ENCODE measurements around the gene TBC1D14.
"Not testable (repeated sequence)": the region's sequence is repeated elsewhere in the genome, so short reads cannot be mapped to it uniquely, and the experiment has no call there.

TBC1D14 gene

DNA sequence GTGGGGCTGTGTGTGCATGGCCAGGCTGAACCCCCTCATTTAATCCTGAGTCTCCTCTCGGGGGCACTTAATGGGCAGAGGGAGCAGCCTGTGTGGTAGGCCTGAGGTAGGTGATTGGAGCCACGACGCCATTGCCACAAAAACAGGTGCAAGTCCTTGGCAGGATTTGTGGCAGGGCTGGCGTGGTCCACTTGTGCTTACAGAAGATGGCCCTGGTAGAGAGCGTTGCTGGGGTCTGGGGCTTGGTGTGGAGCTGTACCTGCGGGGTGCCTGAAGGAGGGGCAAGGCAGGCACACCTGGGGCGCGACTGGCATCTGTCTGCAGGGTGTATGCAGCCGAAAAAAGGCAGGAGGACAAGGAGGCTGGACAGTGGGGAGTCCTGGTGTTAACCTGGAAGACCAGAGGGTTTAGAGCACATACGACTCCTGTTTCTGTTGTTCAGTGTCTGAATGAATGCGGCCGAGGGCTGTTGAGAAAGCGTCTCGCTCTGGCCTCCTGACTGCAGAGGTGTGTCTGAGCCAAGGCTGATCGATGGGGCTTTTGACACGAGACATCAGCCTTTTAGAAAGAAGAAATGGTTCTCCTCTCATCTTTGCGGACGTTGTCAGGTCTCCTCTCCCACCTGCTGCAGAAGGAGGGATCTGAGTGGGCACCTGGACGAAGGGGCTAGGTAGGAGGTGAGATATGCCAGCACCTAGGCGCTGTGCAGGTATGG lies 52.0 kb downstream of the TBC1D14 start:
- no peak overlapping the region for H3K4me3 ChIP-seq (ENCODE audit: low read depth, low read length)
- no peak for DNase-seq (ENCODE audit: low read depth)

- no peak for DNase-seq (ENCODE audit: low read depth)
- H3K4me3 ChIP-seq (ENCODE audit: low read depth, low read length): no peak overlapping the region
Observed at GRCh38 chr4:6962211-6963041, 52.8 kb downstream of the TBC1D14 start.

DNA sequence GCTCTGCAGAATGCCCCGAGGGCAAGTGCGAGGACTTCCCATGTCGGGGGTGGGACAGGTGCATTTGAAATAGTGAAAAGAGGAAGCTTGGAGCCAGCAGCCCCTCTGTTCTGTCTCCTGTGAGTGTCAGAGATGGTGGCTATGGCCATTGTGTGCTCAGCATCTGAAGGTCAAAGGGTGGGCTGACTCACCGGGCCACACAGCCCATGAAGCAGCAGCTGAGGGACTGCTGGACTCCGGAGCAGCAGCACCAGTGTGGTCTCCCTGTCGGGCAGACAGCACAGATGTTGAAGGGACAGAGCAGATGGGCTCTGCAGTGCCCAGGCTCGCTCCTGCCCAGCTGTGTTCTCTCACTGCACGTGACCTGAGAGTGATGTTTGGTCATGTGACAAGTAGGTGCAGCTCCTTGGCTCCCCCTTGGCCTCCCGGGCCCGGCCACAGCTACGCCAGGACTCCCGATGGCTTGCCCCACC lies 53.5 kb downstream of the TBC1D14 start:
- DNase-seq (ENCODE audit: low read depth): no peak
- H3K4me3 ChIP-seq (ENCODE audit: low read depth, low read length): no peak overlapping the region

DNA sequence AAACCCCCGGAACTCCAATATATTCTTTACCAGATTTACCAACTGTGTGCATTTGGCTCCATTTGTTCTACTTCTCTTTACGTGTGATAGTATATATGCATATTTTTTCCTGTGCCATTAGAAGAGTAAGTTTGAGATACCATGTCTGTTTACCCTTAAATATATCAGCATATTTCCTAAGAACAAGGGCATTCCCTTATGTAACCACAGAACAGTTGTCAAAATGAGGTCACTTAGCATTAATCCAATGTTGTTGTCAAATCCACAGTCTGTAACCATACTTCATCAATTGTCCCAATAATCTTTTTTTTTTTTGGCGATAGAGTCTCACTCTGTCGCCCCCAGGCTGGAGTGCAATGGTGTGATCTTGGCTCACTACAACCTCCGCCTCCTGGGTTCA lies 55.2 kb downstream of the TBC1D14 start:
- no peak overlapping the region for H3K4me3 ChIP-seq (ENCODE audit: low read depth, low read length)
- DNase-seq (ENCODE audit: low read depth): no peak

DNA sequence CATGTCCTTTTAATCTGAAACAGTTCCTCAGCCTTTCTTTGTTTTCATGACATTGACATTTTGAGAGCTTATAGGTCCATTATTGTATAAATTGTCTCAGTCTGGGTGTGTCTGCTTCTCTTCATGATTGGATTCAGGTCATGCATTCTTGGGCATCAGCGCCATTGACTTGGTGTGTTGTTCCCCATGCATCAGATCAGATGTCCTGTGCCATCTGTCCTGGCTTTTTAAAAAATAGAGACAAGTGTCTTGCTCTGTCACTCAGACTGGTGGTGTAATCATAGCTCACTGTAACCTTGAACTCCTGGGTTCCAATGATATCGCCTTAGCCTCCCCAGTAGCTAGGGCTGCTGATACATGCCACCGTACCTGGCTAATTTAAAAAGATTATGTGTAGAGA lies 55.7 kb downstream of the TBC1D14 start:
- no peak for DNase-seq (ENCODE audit: low read depth)

GRCh38 chr4:6967846-6968340 lies 58.3 kb downstream of the TBC1D14 start:
- no peak for DNase-seq (ENCODE audit: low read depth)
- no peak overlapping the region for H3K4me3 ChIP-seq (ENCODE audit: low read depth, low read length)

More for the DNA sequence above, 55.7 kb downstream of the TBC1D14 start:
- no peak overlapping the region for H3K4me3 ChIP-seq (ENCODE audit: low read depth, low read length)

DNA sequence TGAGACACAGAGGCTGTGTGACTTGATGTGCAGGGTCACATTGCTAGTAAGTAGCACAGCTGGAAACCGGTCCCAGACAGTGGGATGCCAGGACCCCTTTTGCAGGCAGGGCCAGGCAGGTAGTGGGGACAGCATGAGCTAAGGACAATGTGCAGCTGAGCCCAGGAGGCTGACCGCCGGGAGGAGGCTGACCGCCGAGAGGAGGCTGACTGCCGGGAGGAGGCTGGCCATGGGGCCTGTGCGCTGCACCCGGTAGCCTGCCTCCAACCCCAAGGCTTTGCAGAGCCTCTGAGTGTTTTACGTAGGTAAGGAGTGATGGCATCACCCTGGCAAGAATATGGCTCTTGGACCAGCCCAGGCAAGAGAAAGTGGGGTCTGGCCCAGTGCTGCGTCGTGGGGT lies 58.9 kb downstream of the TBC1D14 start:
- DNase-seq (ENCODE audit: low read depth): no peak

DNA sequence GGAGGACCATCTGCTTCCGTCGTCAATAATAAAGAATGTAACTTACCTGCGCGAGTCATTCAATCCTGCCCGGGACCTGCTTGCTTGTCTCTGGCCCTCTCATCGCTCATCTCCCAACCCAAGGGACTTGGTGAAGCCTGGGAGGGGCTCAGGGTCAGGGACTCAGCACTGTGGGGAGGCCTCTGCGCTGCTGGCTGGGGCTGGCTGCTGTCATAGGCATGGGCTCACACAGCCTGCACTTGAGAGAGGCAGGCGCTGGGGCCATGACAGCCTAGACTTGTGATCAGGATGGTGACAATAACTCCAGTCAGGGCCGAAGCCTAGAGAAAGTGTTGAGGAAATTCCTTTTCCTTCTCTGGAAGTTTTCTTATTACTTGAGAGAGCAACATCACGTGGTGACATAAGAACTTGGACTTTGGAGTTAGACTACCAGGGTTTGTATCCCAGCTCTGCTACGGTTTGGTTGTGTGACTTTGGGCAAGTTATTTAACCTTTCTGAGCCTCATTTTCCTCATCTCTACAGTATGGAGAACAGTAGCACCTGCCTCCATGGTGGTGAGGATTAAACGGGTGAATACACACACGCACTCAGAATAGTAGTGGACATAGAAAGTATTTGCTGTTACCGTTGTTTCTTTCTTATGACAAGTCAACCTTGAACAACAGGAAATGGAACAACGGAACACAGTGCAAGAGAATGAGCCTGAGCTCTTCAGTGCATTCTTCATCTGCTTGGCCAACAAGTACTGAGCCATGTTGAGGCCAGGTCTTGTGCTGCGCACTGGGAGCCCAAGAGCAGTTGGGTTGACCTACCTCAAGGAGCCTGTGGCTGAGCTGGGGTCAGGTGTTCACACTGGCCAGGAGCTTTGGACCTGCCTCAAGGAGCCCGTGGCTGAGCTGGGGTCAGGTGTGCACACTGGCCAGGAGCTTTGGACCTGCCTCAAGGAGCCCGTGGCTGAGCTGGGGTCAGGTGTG lies 60.5 kb downstream of the TBC1D14 start:
- no peak overlapping the region for H3K4me3 ChIP-seq (ENCODE audit: low read depth, low read length)
- DNase-seq (ENCODE audit: low read depth): no peak

More for the DNA sequence above, 58.9 kb downstream of the TBC1D14 start:
- no peak overlapping the region for H3K4me3 ChIP-seq (ENCODE audit: low read depth, low read length)

- H3K4me3 ChIP-seq (ENCODE audit: low read depth, low read length): no peak overlapping the region
- DNase-seq (ENCODE audit: low read depth): no peak
Observed at GRCh38 chr4:6971536-6972374, 62.1 kb downstream of the TBC1D14 start.

- H3K4me3 ChIP-seq (ENCODE audit: low read depth, low read length): no peak overlapping the region
- DNase-seq (ENCODE audit: low read depth): no peak
Observed at GRCh38 chr4:6972375-6972650, 62.7 kb downstream of the TBC1D14 start.

DNA sequence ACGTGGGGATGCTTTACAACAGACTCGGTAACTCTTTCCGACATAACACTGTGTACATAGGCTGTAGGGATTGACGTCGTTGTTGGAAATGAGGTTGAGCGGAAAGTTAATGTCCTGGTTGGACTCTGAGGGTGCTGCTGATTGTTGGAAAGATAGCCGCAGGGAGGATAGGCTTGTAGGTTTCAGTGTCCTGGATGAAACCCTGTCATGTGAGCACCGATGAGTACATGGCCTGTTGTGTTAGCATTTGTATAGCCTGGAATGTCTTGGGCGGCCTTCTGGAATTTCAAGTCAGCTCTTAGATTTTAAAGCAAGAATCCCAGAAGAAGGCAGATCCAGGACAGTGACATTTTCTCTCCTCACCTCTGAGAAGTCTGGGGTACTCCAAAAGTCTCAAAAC lies 63.3 kb downstream of the TBC1D14 start:
- H3K4me3 ChIP-seq (ENCODE audit: low read depth, low read length): no peak overlapping the region
- no peak for DNase-seq (ENCODE audit: low read depth)

- DNase-seq (ENCODE audit: low read depth): no peak
- H3K4me3 ChIP-seq (ENCODE audit: low read depth, low read length): no peak overlapping the region
Observed at GRCh38 chr4:6974138-6974848, 64.7 kb downstream of the TBC1D14 start.

DNA sequence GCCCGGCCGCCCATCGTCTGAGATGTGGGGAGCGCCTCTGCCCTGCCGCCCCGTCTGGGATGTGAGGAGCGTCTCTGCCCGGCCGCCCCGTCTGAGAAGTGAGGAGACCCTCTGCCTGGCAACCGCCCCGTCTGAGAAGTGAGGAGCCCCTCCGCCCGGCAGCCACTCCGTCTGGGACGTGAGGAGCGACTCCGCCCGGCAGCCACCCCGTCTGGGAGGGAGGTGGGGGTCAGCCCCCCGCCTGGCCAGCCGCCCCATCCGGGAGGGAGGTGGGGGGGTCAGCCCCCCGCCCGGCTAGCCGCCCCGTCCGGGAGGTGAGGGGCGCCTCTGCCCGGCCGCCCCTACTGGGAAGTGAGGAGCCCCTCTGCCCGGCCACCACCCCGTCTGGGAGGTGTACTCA lies 68.2 kb downstream of the TBC1D14 start:
- DNase-seq (ENCODE audit: low read depth); H3K4me3 ChIP-seq (ENCODE audit: low read depth, low read length): not testable (repeated sequence)

GRCh38 chr4:6983544-6984142 lies 74.0 kb downstream of the TBC1D14 start:
- no peak for DNase-seq (ENCODE audit: low read depth)
- H3K4me3 ChIP-seq (ENCODE audit: low read depth, low read length): no peak overlapping the region

DNA sequence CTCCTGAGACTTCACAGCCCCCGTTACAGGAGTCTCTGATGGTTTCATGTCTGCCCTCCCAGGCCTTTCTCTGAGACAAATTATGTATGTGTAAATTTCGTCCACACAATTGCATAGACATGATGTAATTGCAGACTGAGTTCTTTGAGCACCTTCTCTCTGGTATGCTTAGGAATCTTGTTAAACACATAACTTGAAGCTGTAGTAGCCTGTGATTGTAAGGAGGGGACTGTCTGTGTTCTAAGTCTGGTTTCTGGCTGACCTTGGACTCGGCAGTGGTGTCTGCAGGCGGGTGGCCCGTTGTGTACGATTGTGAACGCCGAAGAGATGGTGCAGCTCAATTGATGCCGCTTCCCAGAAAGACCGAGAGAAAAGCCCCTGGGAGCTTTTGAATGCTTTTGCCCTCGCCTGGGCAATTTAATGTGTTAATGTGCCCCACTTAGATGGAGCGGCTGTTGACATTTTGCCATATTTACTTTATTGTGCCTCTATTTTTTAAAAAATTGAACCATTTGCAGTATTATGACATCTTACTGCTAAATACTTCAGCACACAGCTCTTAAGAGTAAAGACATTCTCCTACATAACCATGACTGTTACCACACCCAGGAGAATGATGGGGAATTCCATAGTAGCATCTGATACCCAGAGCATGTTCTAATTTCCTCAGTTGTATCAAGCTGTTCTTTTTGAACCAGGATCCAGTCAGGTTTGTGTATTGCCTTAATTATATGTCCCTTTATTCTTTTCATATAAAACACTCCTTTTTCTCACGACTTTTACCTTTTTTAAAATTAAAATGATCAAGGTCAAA lies 75.2 kb downstream of the TBC1D14 start:
- H3K4me3 ChIP-seq (ENCODE audit: low read depth, low read length): no peak overlapping the region
- DNase-seq (ENCODE audit: low read depth): no peak

DNA sequence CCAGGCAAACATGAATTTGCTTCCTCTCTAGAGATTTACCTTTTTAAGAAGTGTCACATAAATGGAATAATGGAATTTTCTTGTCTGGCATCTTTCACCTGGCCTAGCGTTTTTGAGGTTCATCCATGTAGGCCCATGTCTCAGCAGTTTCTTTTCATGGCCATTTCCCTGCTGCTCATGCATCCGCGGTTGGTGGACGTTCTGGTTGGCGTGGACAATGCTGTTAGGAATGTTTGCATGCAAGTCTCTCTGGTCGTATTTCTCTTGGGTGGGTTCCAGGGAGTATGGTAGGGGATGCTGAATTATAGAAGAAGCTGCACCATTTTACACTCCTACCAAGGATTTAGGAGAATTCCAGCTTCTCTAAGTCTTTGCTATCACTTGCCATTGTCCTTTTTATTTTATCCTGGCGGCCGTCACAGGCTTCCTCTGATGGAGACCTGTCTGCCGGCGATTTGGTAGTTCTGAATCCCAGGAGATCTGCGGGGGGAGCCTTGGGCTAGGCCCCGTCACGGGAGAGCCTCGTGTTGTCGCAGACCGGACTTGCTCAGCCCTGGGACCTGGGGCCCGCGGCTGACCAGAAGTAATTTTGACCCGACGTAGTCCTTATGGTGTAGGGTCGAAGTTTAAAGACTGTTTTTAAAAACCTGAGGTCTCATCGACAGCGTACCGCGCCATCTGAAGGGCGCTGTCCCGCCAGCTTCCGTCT lies 76.6 kb downstream of the TBC1D14 start:
- DNase-seq (ENCODE audit: low read depth): no peak
- H3K4me3 ChIP-seq (ENCODE audit: low read depth, low read length): peak overlapping the region; percentile 72
